ENCODE measurements around the gene ZNF615.
"Not testable (repeated sequence)": the region's sequence is repeated elsewhere in the genome, so short reads cannot be mapped to it uniquely, and the experiment has no call there.

The ZNF615 gene

GRCh38 chr19:52007806-52008557 is at the start of gene ZNF615:
Gene ZNF615 (minus strand): TSS chr19:52008211. CDS start chr19:52003711, 4,500 bp downstream.
- DNase-seq (ENCODE audit: low read depth) = peak; percentile 94
- H3K4me3 ChIP-seq (ENCODE audit: low read depth, low read length) = peak within 1 kb of the TSS; percentile 66
- no peak for TF ChIP-seq CTCF (IDR thresholded peaks at IDR 0.05; ENCODE audit: insufficient read depth, low read depth, low read length, missing control alignments)

GRCh38 chr19:52056480-52056879 is 48.5 kb upstream of the ZNF615 start:
- DNase-seq (ENCODE audit: low read depth); H3K4me3 ChIP-seq (ENCODE audit: low read depth, low read length): not testable (repeated sequence)

- not testable (repeated sequence) for DNase-seq (ENCODE audit: low read depth)
Observed at GRCh38 chr19:52051736-52052135, 43.7 kb upstream of the ZNF615 start.

GRCh38 chr19:52048555-52049501 is 40.8 kb upstream of the ZNF615 start, which contains the start of gene ZNF432:
Gene ZNF432 (minus strand): TSS chr19:52048838. CDS start chr19:52046868, 1,970 bp downstream.
- TF ChIP-seq CTCF (IDR thresholded peaks at IDR 0.05; ENCODE audit: insufficient read depth, low read depth, low read length, missing control alignments) = no peak
- peak within 1 kb of the TSS; percentile 82 for H3K4me3 ChIP-seq (ENCODE audit: low read depth, low read length)
- DNase-seq (ENCODE audit: low read depth) = peak; percentile 94

More at GRCh38 chr19:52051736-52052135, 43.7 kb upstream of the ZNF615 start:
- H3K4me3 ChIP-seq (ENCODE audit: low read depth, low read length) = not testable (repeated sequence)

GRCh38 chr19:52039169-52039568 is 31.2 kb upstream of the ZNF615 start:
- no peak for TF ChIP-seq CTCF (IDR thresholded peaks at IDR 0.05; ENCODE audit: insufficient read depth, low read depth, low read length, missing control alignments)
- no peak overlapping the region for H3K4me3 ChIP-seq (ENCODE audit: low read depth, low read length)

GRCh38 chr19:52034051-52034728 is 26.2 kb upstream of the ZNF615 start:
- no peak for DNase-seq (ENCODE audit: low read depth)
- TF ChIP-seq CTCF (IDR thresholded peaks at IDR 0.05; ENCODE audit: insufficient read depth, low read depth, low read length, missing control alignments) = no peak

More at GRCh38 chr19:52039169-52039568, 31.2 kb upstream of the ZNF615 start:
- DNase-seq (ENCODE audit: low read depth) = no peak

GRCh38 chr19:52028780-52029123 is 20.7 kb upstream of the ZNF615 start:
- H3K4me3 ChIP-seq (ENCODE audit: low read depth, low read length) = peak overlapping the region; percentile 64
- DNase-seq (ENCODE audit: low read depth) = no peak
- no peak for TF ChIP-seq CTCF (IDR thresholded peaks at IDR 0.05; ENCODE audit: insufficient read depth, low read depth, low read length, missing control alignments)

More at GRCh38 chr19:52034051-52034728, 26.2 kb upstream of the ZNF615 start:
- no peak overlapping the region for H3K4me3 ChIP-seq (ENCODE audit: low read depth, low read length)
